ENCODE measurements around the gene C10orf90. TPM values are rescaled to one million over a fixed set of nuclear protein-coding genes. Genes with fewer than 3 reads are reported as not detected.
A peak's percentile ranks its signal among the peaks of the same experiment; 100 is the strongest.

Gene C10orf90
- total and polyA plus RNA-seq, 2 of the 8 experiments (the other 6 are each of a cell fraction or from before 2014, with no cell fraction given): 0.21 TPM; not detected in 1

DNA sequence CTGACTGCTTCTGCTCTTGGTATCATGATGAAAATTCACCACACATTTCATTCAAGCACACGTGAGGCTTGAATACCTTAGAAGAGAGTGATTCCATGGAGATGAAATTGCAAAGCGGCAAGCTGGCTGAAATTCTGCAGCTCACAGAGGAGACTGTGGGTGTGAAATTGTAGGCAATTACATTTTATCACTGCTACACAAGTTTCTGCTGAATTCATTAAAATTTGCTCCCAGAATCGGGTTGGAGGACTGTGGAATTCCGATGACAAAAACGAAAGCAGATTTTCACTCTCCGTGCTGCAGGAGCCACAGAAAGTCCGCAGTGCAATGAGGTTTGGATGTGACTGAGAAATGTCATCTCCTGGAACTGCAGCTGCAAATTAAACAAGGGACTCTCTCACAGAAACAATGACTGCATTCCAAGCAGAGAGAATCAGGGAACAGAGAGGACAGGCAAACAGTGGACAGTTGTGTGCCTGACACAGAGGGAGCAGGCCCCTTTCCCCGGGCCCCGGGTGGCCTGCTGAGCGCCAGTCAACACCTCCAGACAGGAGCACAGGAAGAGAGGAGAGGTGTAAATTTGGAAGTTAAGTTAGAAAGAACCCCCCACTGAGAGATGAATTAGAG is 109.1 kb downstream of the C10orf90 start:
- H3K4me2 ChIP-seq (ENCODE audit: insufficient read depth in 1 of 2, low read depth in 2 of 2, low read length in 2 of 2): 0 out of 4 replicates have a peak overlapping the region, but pooled peaks have one; percentile 5 to 44
- ChIA-PET POLR2A (ENCODE audit: partially characterized antibody) (no interaction called here), CTCF (ENCODE audit: partially characterized antibody) (interaction anchor here (1.3 kb wide), 1 partner anchor 57 kb away, joined by 4 read pairs; no protein-coding TSS in a partner anchor)

More for the DNA sequence above, 109.1 kb downstream of the C10orf90 start:
- no peak overlapping the region for H2BK20ac ChIP-seq (ENCODE audit: low read length)
- H2BK12ac ChIP-seq (ENCODE audit: low read depth, low read length): no peak overlapping the region
- H3K56ac ChIP-seq (replicated peaks; ENCODE audit: insufficient read length, low read depth, low read length): no peak overlapping the region
- H4K91ac ChIP-seq (replicated peaks; ENCODE audit: insufficient read length, low read length): no peak overlapping the region
- no peak overlapping the region for H4K8ac ChIP-seq (ENCODE audit: extremely low read depth, insufficient read depth, low read length)
- H2BK120ac ChIP-seq (replicated peaks; ENCODE audit: low read depth, low read length): no peak overlapping the region
- TF ChIP-seq SUZ12 (IDR thresholded peaks at IDR 0.05; ENCODE audit: low read length): no peak
- no peak for TF ChIP-seq TCF12 (IDR thresholded peaks at IDR 0.05; ENCODE audit: low read depth, low read length)
- TF ChIP-seq POU5F1 (IDR thresholded peaks at IDR 0.05; ENCODE audit: low read depth, low read length): no peak
- TF ChIP-seq SIN3A (conservative IDR thresholded peaks at IDR 0.05 in 1 of 2, IDR thresholded peaks at IDR 0.05 in 1 of 2; ENCODE audit: low read depth in 1 of 2, low read length in 2 of 2): no peak
- no peak for TF ChIP-seq POLR2AphosphoS5 (IDR thresholded peaks at IDR 0.05; ENCODE audit: low read depth, low read length)
- TF ChIP-seq SP1 (IDR thresholded peaks at IDR 0.05; ENCODE audit: low read depth, low read length): no peak
- no peak for TF ChIP-seq ASH2L (IDR thresholded peaks at IDR 0.05; ENCODE audit: low read length)
- TF ChIP-seq GTF2F1 (IDR thresholded peaks at IDR 0.05; ENCODE audit: borderline replicate concordance, low read depth, low read length): no peak
- no peak for TF ChIP-seq TAF1 (IDR thresholded peaks at IDR 0.05; ENCODE audit: low read depth, low read length)
- no peak for TF ChIP-seq HDAC6 (IDR thresholded peaks at IDR 0.05; ENCODE audit: low read depth, low read length)
- no peak for TF ChIP-seq SP2 (IDR thresholded peaks at IDR 0.05; ENCODE audit: low read length)
- TF ChIP-seq BRCA1 (IDR thresholded peaks at IDR 0.05; ENCODE audit: low read depth, low read length): no peak
- TF ChIP-seq GABPA (IDR thresholded peaks at IDR 0.05; ENCODE audit: borderline replicate concordance, insufficient read depth, low read length): no peak
- no peak overlapping the region for H3K23ac ChIP-seq (ENCODE audit: insufficient read length)
- no peaks in the 10 kb centered on the region; a peak in 1 of 8 replicates for H3K36me3 ChIP-seq (ENCODE audit: control insufficient read depth in 2 of 4, insufficient read depth in 4 of 4, low read length in 3 of 4)
- H3K14ac ChIP-seq (ENCODE audit: insufficient read length): no peak overlapping the region
- no peak overlapping the region for H2BK15ac ChIP-seq (ENCODE audit: low read length)
- no peaks in the 10 kb centered on the region for H3K79me1 ChIP-seq (ENCODE audit: low read depth, low read length)
- peak overlapping the region; percentile 45; the same call in 1 of the 2 replicates for H2AFZ ChIP-seq (ENCODE audit: low read length)
- H4K20me1 ChIP-seq (replicated peaks in 1 of 2; ENCODE audit: control insufficient read depth in 1 of 2, insufficient read depth in 2 of 2, low read length in 2 of 2): no peaks in the 10 kb centered on the region
- H3K27ac ChIP-seq (ENCODE audit: low read depth, low read length): no peak overlapping the region
- H2BK5ac ChIP-seq (ENCODE audit: low read depth, low read length): no peak overlapping the region
- WGBS, 2 experiments (ENCODE audit: extremely low coverage in 1 of 2, insufficient coverage in 1 of 2, insufficient read length in 1 of 2, insufficient replicate concordance in 2 of 2, low coverage in 1 of 2, low lambda C conversion rate in 2 of 2, missing lambda C conversion rate in 1 of 2): 76% methylated on average over 10 of the region's 10 CpGs; no CpG with 5 or more reads in 1 of the 2 experiments
- no peak overlapping the region for H2AK5ac ChIP-seq (ENCODE audit: low read depth, low read length)
- peaks cover 2 to 9% of the 10 kb centered on the region in 2 experiments; a peak in 2 of 4 replicates for H3K9me3 ChIP-seq (ENCODE audit: insufficient read depth in 2 of 2, low read depth in 1 of 2, low read length in 1 of 2)
- no peak for DNase-seq (ENCODE audit: low read depth in 1 of 2, low spot score in 2 of 2)
- no peak for FAIRE-seq
- H3K9ac ChIP-seq (replicated peaks in 1 of 4; ENCODE audit: extremely low read depth in 1 of 4, low read depth in 3 of 4, low read length in 3 of 4): no peak overlapping the region
- no peaks in the 10 kb centered on the region for H3K79me2 ChIP-seq (ENCODE audit: control insufficient read depth in 1 of 2, insufficient read depth in 2 of 2, low read length in 2 of 2)
- peaks cover 0 to 17% (median 9%) of the 10 kb centered on the region in 4 experiments; a peak in 6 of 7 replicates for H3K4me1 ChIP-seq (replicated peaks in 1 of 4; ENCODE audit: control insufficient read depth in 3 of 4, insufficient read depth in 4 of 4, low read length in 3 of 4)
- no peak overlapping the region for H3K4me3 ChIP-seq (ENCODE audit: extremely low read depth in 1 of 4, insufficient read depth in 2 of 4, low read depth in 3 of 4, low read length in 4 of 4)
- no peaks in the 10 kb centered on the region; the same call in 1 of the 2 replicates for H3K23me2 ChIP-seq (ENCODE audit: low read depth, low read length)
- no peaks in the 10 kb centered on the region for H3K27me3 ChIP-seq (replicated peaks in 1 of 4; ENCODE audit: control insufficient read depth in 3 of 4, extremely low read depth in 1 of 4, insufficient read depth in 3 of 4, low read length in 3 of 4)
- no peak overlapping the region for H3K4ac ChIP-seq (replicated peaks; ENCODE audit: insufficient read length, low read depth, low read length)
- H4K5ac ChIP-seq (ENCODE audit: insufficient read length, low read depth, low read length): no peak overlapping the region
- no peak overlapping the region for H3K18ac ChIP-seq (ENCODE audit: extremely low read depth, low read length)

All from H1 (cell line).